HEK293T (cell line): ENCODE measurements around the gene CHL1.
"Not testable (repeated sequence)": the region's sequence is repeated elsewhere in the genome, so short reads cannot be mapped to it uniquely, and the experiment has no call there.

Source experiments
- CTCF ChIA-PET: fragments of 350-600 bp; formaldehyde crosslinking; extraction: SDS; loops from one replicate; lab custom pipeline; 2021; ENCODE audit warnings: antibody characterized with exemption, inconsistent platforms; lab: Yijun Ruan, JAX
- POLR2A ChIA-PET: fragments of 350-600 bp; formaldehyde crosslinking; extraction: SDS; loops from one replicate; lab custom pipeline; 2020; ENCODE audit warnings: antibody characterized with exemption, inconsistent platforms; lab: Yijun Ruan, JAX
- DNase-seq: peaks from one replicate; pipeline ENCODE4 v3.0.0; 2012; ENCODE audit warnings: mixed read lengths; ENCODE audit errors: extremely low spot score
- ARNT ChIP-seq: fragments of 450-650 bp; IDR thresholded peaks from 2 replicates; pipeline ENCODE4 v1.6.1; 2017; ENCODE audit warnings: mild to moderate bottlenecking
- BHLHE40 ChIP-seq: fragments of 450-650 bp; IDR thresholded peaks from 2 replicates; pipeline ENCODE4 v1.6.1; 2016; ENCODE audit warnings: mild to moderate bottlenecking, moderate library complexity, borderline replicate concordance
- CTBP1 ChIP-seq: fragments of 450-650 bp; IDR thresholded peaks from 2 replicates; pipeline ENCODE4 v1.6.1; 2016; ENCODE audit warnings: borderline replicate concordance
- ELF4 ChIP-seq: fragments of 450-650 bp; IDR thresholded peaks from 2 replicates; pipeline ENCODE4 v1.6.1; 2017; ENCODE audit warnings: antibody characterized with exemption
- FOXA1 ChIP-seq: fragments of 450-650 bp; IDR thresholded peaks from 2 replicates; pipeline ENCODE4 v1.6.1; 2016; ENCODE audit warnings: mild to moderate bottlenecking
- FOXK2 ChIP-seq: fragments of 450-650 bp; IDR thresholded peaks from 2 replicates; pipeline ENCODE4 v1.6.1; 2016; ENCODE audit warnings: mild to moderate bottlenecking
- FOXM1 ChIP-seq: fragments of 450-650 bp; IDR thresholded peaks from 2 replicates; pipeline ENCODE4 v1.6.1; 2017; ENCODE audit warnings: mild to moderate bottlenecking, borderline replicate concordance
- HDGF ChIP-seq: fragments of 450-650 bp; IDR thresholded peaks from 2 replicates; pipeline ENCODE4 v1.6.1; 2017; ENCODE audit warnings: antibody characterized with exemption, borderline replicate concordance
- L3MBTL2 ChIP-seq: fragments of 450-650 bp; conservative IDR thresholded peaks from 2 replicates; pipeline ENCODE4 v1.6.1; 2016; ENCODE audit warnings: mild to moderate bottlenecking
- LEF1 ChIP-seq: fragments of 450-650 bp; IDR thresholded peaks from 2 replicates; pipeline ENCODE4 v1.6.1; 2017; ENCODE audit warnings: mild to moderate bottlenecking, borderline replicate concordance
- NFRKB ChIP-seq: fragments of 450-650 bp; IDR thresholded peaks from 2 replicates; pipeline ENCODE4 v1.6.1; 2016; ENCODE audit warnings: mild to moderate bottlenecking, moderate library complexity
- SP1 ChIP-seq: fragments of 450-650 bp; IDR thresholded peaks from 2 replicates; pipeline ENCODE4 v1.6.1; 2017
- SUZ12 ChIP-seq: fragments of 450-650 bp; IDR thresholded peaks from 2 replicates; pipeline ENCODE4 v1.6.1; 2016; ENCODE audit warnings: mild to moderate bottlenecking
- TARDBP ChIP-seq: fragments of 450-650 bp; IDR thresholded peaks from 2 replicates; pipeline ENCODE4 v1.6.1; 2016
- ZNF384 ChIP-seq: fragments of 450-650 bp; IDR thresholded peaks from 2 replicates; pipeline ENCODE4 v1.6.1; 2016
- TF ChIP-seq, protein P1 (sequence below): fragments of 450-650 bp; IDR thresholded peaks from 2 replicates; pipeline ENCODE4 v1.6.1; 2016

CHL1 gene

GRCh38 chr3:365268-365667 lies 168.7 kb downstream of the CHL1 start:
- ChIA-PET POLR2A (no interaction called here), CTCF (no interaction called here)
- no peak for DNase-seq
- TF ChIP-seq, protein P1, sequence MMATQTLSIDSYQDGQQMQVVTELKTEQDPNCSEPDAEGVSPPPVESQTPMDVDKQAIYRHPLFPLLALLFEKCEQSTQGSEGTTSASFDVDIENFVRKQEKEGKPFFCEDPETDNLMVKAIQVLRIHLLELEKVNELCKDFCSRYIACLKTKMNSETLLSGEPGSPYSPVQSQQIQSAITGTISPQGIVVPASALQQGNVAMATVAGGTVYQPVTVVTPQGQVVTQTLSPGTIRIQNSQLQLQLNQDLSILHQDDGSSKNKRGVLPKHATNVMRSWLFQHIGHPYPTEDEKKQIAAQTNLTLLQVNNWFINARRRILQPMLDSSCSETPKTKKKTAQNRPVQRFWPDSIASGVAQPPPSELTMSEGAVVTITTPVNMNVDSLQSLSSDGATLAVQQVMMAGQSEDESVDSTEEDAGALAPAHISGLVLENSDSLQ: no peak
- TF ChIP-seq CTBP1 (no peak), HDGF (no peak), FOXA1 (no peak), FOXK2 (no peak), SP1 (no peak), TARDBP (no peak), ARNT (no peak)

DNA sequence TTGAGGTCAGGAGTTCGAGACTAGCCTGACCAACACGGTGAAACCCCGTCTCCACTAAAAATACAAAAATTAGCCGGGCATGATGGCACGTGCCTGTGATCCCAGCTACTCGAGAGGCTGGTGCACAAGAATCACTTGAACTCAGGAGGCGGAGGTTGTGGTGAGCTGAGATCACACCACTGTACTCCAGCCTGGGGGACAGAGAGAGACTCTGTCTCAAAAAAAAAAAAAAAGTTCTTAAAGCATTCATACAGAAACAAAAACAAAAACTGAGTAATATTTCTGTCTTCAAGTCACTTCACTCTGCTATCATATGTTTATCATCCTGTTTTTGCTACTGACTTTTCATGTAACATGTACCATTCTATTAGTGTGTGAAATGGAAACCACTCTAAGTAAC lies 169.7 kb downstream of the CHL1 start:
- CTCF ChIA-PET, DNase-seq: not testable (repeated sequence)

DNA sequence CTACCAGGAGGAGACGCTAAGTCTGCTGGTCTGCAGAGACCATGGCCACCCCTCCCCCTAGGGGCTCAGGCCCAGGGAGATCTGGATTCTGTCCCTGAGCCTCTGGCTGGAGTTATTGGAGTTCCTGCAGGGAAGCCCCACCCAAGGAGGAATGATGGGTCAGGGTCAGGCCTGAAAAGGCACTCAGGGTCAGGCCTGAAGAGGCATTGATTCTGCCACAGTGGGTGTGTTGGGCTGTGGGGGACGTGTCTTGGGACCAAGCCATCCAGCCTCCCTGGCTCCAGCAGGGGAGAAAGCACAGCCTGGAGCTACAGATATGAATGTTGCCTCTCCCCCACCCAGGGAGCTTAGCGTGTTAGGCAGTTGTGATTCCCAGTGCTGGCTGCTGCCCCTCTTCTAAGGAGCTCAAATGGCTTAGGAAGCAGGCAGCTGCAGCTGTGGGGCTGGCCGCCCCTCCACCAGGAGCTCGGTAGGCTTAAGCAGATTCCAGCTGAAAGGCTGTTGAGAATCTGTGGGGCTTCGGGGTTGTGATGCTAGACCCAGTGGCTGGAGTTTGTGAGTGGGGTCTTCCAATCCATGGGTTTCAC lies 176.7 kb downstream of the CHL1 start:
- ChIA-PET CTCF (no interaction called here), POLR2A (no interaction called here)
- TF ChIP-seq FOXM1 (no peak), L3MBTL2 (no peak), HDGF (no peak), TARDBP (no peak), ARNT (no peak), CTBP1 (no peak)
- no peak for DNase-seq

More for the DNA sequence above, 169.7 kb downstream of the CHL1 start:
- POLR2A ChIA-PET: not testable (repeated sequence)

- DNase-seq: no peak
- POLR2A ChIA-PET: no interaction called here
- TF ChIP-seq FOXA1 (no peak), ELF4 (no peak), ZNF384 (no peak), FOXK2 (no peak), LEF1 (no peak), SP1 (no peak), CTBP1 (no peak), TARDBP (no peak), BHLHE40 (no peak), NFRKB (no peak), ARNT (no peak), L3MBTL2 (no peak), SUZ12 (no peak), FOXM1 (no peak), HDGF (no peak)
- TF ChIP-seq, protein P1: no peak
- CTCF ChIA-PET: no interaction called here
These were observed 177.9 kb downstream of the CHL1 start for GRCh38 chr3:374459-374858.

DNA sequence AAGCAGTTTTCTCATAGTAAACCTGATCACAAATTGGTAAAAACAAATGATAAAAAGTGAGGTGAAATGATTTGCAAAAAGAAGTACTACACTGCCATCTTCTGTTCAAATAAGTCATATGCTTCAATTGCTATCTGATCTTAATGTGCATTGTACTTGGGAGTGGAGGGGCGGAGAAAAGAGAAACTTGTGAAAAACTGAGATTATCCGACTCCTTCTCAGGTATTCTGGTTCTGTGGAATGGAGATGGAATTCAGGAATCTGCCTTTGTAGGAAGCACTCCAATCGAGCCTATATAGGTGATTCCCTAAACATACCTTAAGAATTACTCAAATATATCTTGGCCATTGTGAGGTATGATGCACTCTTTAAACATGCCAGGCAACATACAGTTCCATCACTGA lies 180.6 kb downstream of the CHL1 start:
- ChIA-PET CTCF (no interaction called here), POLR2A (no interaction called here)
- no peak for TF ChIP-seq ARNT
- TF ChIP-seq L3MBTL2: no peak
- no peak for TF ChIP-seq FOXK2
- no peak for TF ChIP-seq CTBP1
- TF ChIP-seq SUZ12: no peak
- TF ChIP-seq ELF4: no peak
- peak; percentile 12 for DNase-seq

- CTCF ChIA-PET: no interaction called here
- TF ChIP-seq BHLHE40 (no peak), ZNF384 (no peak), SP1 (no peak), NFRKB (no peak), SUZ12 (no peak), FOXA1 (no peak), FOXM1 (no peak), TARDBP (no peak), ARNT (no peak), ELF4 (no peak), CTBP1 (no peak), L3MBTL2 (no peak), LEF1 (no peak), FOXK2 (no peak), HDGF (no peak)
- TF ChIP-seq, protein P1: no peak
These were observed 184.2 kb downstream of the CHL1 start for GRCh38 chr3:380801-381200.

GRCh38 chr3:385151-385550 lies 188.6 kb downstream of the CHL1 start:
- no peak for DNase-seq
- CTCF ChIA-PET: no interaction called here
- no peak for TF ChIP-seq ELF4
- TF ChIP-seq SUZ12: no peak
- no peak for TF ChIP-seq CTBP1
- no peak for TF ChIP-seq ARNT
- no peak for TF ChIP-seq SP1
- no peak for TF ChIP-seq ZNF384
- TF ChIP-seq, protein P1: no peak
- no peak for TF ChIP-seq TARDBP
- POLR2A ChIA-PET: no interaction called here

More at GRCh38 chr3:380801-381200, 184.2 kb downstream of the CHL1 start:
- no peak for DNase-seq
- POLR2A ChIA-PET: no interaction called here
